HepG2 (cell line): ENCODE data around the gene HMGN4. TPM values are rescaled to one million over a fixed set of nuclear protein-coding genes. Genes with fewer than 3 reads are reported as not detected.
A peak's percentile ranks its signal among the peaks of the same experiment; 100 is the strongest.

Experiments
- ELF4 ChIP-seq: sonication (generic); formaldehyde crosslinking; IDR thresholded peaks from 2 replicates; pipeline ENCODE4 v1.5.0; 2020; ENCODE audit warnings: missing genetic modification reagents, mild to moderate bottlenecking, moderate library complexity, borderline replicate concordance
- ESRRA ChIP-seq: sonication (generic); formaldehyde crosslinking; IDR thresholded peaks from 2 replicates; pipeline ENCODE4 v1.5.1; 2020; ENCODE audit warnings: mild to moderate bottlenecking, low read depth, missing genetic modification reagents
- GLI4 ChIP-seq: sonication (generic); formaldehyde crosslinking; IDR thresholded peaks from 2 replicates; pipeline ENCODE4 v1.5.1; 2020; ENCODE audit warnings: missing genetic modification reagents, mild to moderate bottlenecking, moderate library complexity, borderline replicate concordance
- HIVEP1 ChIP-seq: sonication (generic); formaldehyde crosslinking; IDR thresholded peaks from 2 replicates; pipeline ENCODE4 v1.4.0; 2020; ENCODE audit warnings: mild to moderate bottlenecking, missing genetic modification reagents
- JUND ChIP-seq: sonication (generic); formaldehyde crosslinking; IDR thresholded peaks from 2 replicates; pipeline ENCODE4 v1.8.0; 2022; ENCODE audit warnings: mild to moderate bottlenecking, missing genetic modification reagents
- MTA3 ChIP-seq: sonication (generic); formaldehyde crosslinking; IDR thresholded peaks from 2 replicates; pipeline ENCODE4 v1.4.0; 2020; ENCODE audit warnings: missing genetic modification reagents
- ZNF20 ChIP-seq: sonication (generic); formaldehyde crosslinking; IDR thresholded peaks from 2 replicates; pipeline ENCODE4 v1.4.0; 2020; ENCODE audit warnings: mild to moderate bottlenecking, moderate library complexity, missing genetic modification reagents
- ZNF205 ChIP-seq: IDR thresholded peaks from 2 replicates; pipeline ENCODE4 v1.6.1; 2018; ENCODE audit warnings: missing biosample characterization, missing genetic modification reagents
- ZNF235 ChIP-seq: sonication (generic); formaldehyde crosslinking; IDR thresholded peaks from 2 replicates; pipeline ENCODE4 v1.8.1; 2023; ENCODE audit warnings: mild to moderate bottlenecking, missing genetic modification reagents, borderline replicate concordance
- ZNF720 ChIP-seq: sonication (generic); formaldehyde crosslinking; IDR thresholded peaks from 2 replicates; pipeline ENCODE4 v1.4.0; 2020; ENCODE audit warnings: missing genetic modification reagents
- ZNF724P ChIP-seq: sonication (generic); formaldehyde crosslinking; IDR thresholded peaks from 2 replicates; pipeline ENCODE4 v1.8.0; 2022; ENCODE audit warnings: missing genetic modification reagents, borderline replicate concordance
- ZNF781 ChIP-seq: sonication (generic); formaldehyde crosslinking; IDR thresholded peaks from 2 replicates; pipeline ENCODE4 v1.5.1; 2020; ENCODE audit warnings: borderline replicate concordance, mild to moderate bottlenecking, missing genetic modification reagents; ENCODE audit errors: not compliant biosample characterization
- polyA plus RNA-seq, 8 experiments: library from polyadenylated mRNA; depleted of rRNA in 3 of 8; stranded (reverse) in 7 of 8; unstranded in 1 of 8; fragments of >200 nt; fragmentation: Illumina TruSeq in 4 of 8; extraction: Trizol in 4 of 8; gene quantifications; 2 replicates each; pipeline versions ENCODE4 v1.2.1 to v1.2.3, GENCODE V29; 2011 to 2016; ENCODE audit warnings: low read depth in 4 of 8, missing spikeins in 1 of 8, mixed read lengths in 1 of 8; ENCODE audit not compliant: insufficient read depth in 1 of 8
- total RNA-seq, 5 experiments: library from RNA; depleted of rRNA; stranded (reverse); fragments of >200 nt; fragmentation: Illumina TruSeq; extraction: Trizol; gene quantifications; 2 replicates each; pipeline ENCODE4 v1.2.3, GENCODE V29; 2016; ENCODE audit warnings: low read depth in 1 of 5
- TF ChIP-seq, protein P1 (sequence below): sonication (generic); formaldehyde crosslinking; IDR thresholded peaks from 2 replicates; pipeline ENCODE4 v1.9.0; 2021; ENCODE audit warnings: mild to moderate bottlenecking, missing genetic modification reagents
- TF ChIP-seq, protein P2 (sequence below): sonication (generic); formaldehyde crosslinking; IDR thresholded peaks from 2 replicates; pipeline ENCODE4 v1.5.1; 2020; ENCODE audit warnings: missing genetic modification reagents, mild to moderate bottlenecking, borderline replicate concordance
- TF ChIP-seq, protein P3 (sequence below): sonication (generic); formaldehyde crosslinking; IDR thresholded peaks from 2 replicates; pipeline ENCODE4 v1.5.0; 2020; ENCODE audit warnings: missing genetic modification reagents, mild to moderate bottlenecking, borderline replicate concordance
- TF ChIP-seq, protein P4 (sequence below): sonication (generic); formaldehyde crosslinking; IDR thresholded peaks from 2 replicates; pipeline ENCODE4 v1.4.0; 2020; ENCODE audit warnings: missing genetic modification reagents

The HMGN4 gene
- total and polyA plus RNA-seq, 2 of the 13 experiments (the other 11 are each of a cell fraction or from before 2014, with no cell fraction given), result 39.9 to 52.1 TPM

DNA sequence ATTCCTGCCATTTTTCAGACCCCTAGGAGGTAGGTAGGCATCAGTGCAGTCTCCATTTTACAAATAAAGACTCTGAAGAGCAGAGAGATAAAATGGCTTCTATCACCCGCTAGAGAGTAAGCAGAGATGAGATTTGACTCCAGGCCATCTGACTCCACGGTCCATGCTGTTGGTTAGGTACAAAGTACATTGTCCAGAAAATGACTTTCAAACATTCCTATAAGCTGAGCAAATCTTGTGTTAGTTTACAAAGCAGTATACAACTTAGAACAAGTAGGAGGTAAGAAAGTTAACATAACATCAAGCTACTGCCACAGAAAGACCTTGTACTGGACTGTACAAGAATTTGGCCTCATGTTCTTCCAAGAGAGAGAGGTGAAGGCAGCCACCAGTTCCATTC, 23.2 kb upstream of the HMGN4 start (continued):
- TF ChIP-seq ZNF724P (CRISPR knock-in tag) (no peak), ESRRA (peak; percentile 56; the same call in 1 of the 2 replicates), ZNF235 (no peak), ZNF20 (CRISPR knock-in tag) (no peak), ZNF720 (no peak), MTA3 (no peak), ELF4 (CRISPR knock-in tag) (no peak), HIVEP1 (CRISPR knock-in tag) (no peak), ZNF781 (no peak), GLI4 (CRISPR knock-in tag) (no peak), ZNF205 (CRISPR knock-in tag) (0 out of 2 replicates have a peak, but pooled peaks have one; percentile 50), JUND (CRISPR knock-in tag) (0 out of 2 replicates have a peak, but pooled peaks have one; percentile 62)
- TF ChIP-seq, protein P1, sequence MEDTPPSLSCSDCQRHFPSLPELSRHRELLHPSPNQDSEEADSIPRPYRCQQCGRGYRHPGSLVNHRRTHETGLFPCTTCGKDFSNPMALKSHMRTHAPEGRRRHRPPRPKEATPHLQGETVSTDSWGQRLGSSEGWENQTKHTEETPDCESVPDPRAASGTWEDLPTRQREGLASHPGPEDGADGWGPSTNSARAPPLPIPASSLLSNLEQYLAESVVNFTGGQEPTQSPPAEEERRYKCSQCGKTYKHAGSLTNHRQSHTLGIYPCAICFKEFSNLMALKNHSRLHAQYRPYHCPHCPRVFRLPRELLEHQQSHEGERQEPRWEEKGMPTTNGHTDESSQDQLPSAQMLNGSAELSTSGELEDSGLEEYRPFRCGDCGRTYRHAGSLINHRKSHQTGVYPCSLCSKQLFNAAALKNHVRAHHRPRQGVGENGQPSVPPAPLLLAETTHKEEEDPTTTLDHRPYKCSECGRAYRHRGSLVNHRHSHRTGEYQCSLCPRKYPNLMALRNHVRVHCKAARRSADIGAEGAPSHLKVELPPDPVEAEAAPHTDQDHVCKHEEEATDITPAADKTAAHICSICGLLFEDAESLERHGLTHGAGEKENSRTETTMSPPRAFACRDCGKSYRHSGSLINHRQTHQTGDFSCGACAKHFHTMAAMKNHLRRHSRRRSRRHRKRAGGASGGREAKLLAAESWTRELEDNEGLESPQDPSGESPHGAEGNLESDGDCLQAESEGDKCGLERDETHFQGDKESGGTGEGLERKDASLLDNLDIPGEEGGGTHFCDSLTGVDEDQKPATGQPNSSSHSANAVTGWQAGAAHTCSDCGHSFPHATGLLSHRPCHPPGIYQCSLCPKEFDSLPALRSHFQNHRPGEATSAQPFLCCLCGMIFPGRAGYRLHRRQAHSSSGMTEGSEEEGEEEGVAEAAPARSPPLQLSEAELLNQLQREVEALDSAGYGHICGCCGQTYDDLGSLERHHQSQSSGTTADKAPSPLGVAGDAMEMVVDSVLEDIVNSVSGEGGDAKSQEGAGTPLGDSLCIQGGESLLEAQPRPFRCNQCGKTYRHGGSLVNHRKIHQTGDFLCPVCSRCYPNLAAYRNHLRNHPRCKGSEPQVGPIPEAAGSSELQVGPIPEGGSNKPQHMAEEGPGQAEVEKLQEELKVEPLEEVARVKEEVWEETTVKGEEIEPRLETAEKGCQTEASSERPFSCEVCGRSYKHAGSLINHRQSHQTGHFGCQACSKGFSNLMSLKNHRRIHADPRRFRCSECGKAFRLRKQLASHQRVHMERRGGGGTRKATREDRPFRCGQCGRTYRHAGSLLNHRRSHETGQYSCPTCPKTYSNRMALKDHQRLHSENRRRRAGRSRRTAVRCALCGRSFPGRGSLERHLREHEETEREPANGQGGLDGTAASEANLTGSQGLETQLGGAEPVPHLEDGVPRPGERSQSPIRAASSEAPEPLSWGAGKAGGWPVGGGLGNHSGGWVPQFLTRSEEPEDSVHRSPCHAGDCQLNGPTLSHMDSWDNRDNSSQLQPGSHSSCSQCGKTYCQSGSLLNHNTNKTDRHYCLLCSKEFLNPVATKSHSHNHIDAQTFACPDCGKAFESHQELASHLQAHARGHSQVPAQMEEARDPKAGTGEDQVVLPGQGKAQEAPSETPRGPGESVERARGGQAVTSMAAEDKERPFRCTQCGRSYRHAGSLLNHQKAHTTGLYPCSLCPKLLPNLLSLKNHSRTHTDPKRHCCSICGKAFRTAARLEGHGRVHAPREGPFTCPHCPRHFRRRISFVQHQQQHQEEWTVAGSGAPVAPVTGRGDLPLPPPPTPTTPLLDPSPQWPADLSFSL (CRISPR knock-in tag), result no peak; the same call in 1 of the 2 replicates
- TF ChIP-seq, protein P2, sequence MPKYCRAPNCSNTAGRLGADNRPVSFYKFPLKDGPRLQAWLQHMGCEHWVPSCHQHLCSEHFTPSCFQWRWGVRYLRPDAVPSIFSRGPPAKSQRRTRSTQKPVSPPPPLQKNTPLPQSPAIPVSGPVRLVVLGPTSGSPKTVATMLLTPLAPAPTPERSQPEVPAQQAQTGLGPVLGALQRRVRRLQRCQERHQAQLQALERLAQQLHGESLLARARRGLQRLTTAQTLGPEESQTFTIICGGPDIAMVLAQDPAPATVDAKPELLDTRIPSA, result no peak
- TF ChIP-seq, protein P3, sequence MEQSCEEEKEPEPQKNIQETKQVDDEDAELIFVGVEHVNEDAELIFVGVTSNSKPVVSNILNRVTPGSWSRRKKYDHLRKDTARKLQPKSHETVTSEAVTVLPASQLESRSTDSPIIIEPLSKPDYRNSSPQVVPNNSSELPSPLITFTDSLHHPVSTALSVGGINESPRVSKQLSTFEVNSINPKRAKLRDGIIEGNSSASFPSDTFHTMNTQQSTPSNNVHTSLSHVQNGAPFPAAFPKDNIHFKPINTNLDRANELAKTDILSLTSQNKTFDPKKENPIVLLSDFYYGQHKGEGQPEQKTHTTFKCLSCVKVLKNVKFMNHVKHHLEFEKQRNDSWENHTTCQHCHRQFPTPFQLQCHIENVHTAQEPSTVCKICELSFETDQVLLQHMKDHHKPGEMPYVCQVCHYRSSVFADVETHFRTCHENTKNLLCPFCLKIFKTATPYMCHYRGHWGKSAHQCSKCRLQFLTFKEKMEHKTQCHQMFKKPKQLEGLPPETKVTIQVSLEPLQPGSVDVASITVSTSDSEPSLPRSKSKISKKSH, result no peak
- TF ChIP-seq, protein P4, sequence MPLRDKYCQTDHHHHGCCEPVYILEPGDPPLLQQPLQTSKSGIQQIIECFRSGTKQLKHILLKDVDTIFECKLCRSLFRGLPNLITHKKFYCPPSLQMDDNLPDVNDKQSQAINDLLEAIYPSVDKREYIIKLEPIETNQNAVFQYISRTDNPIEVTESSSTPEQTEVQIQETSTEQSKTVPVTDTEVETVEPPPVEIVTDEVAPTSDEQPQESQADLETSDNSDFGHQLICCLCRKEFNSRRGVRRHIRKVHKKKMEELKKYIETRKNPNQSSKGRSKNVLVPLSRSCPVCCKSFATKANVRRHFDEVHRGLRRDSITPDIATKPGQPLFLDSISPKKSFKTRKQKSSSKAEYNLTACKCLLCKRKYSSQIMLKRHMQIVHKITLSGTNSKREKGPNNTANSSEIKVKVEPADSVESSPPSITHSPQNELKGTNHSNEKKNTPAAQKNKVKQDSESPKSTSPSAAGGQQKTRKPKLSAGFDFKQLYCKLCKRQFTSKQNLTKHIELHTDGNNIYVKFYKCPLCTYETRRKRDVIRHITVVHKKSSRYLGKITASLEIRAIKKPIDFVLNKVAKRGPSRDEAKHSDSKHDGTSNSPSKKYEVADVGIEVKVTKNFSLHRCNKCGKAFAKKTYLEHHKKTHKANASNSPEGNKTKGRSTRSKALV (CRISPR knock-in tag), result 0 out of 2 replicates have a peak, but pooled peaks have one; percentile 42
